ENCODE data around the gene ABLIM1. TPM values are rescaled to one million over a fixed set of nuclear protein-coding genes. Genes with fewer than 3 reads are reported as not detected.

Gene ABLIM1
- total RNA-seq, 1 donor from 2014 or later, result 70.0 TPM

DNA sequence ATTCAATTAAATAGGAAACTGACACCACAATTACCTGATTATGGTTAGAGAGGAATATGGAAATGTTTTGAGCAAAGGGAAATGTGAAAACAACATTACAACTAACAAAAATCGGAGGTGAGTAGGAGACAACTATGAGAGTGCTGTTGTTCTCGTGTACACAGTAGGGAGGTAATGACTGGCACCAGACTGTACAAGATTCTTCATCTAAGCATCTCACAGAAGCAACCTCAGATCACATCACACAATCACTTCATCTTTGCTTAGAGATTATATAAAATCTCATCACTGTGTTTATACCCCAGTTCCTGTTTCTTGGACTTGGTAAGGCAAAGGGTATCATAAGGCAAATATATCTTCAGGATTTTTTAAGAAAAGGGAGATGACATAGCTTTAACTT, 14.9 kb downstream of the ABLIM1 start:
- Histone ChIP-seq H2AFZ (ENCODE audit: low read depth, low read length) (no peak overlapping the region), H3K79me2 (ENCODE audit: insufficient read depth, low read length) (no peaks in the 10 kb centered on the region), H4K20me1 (ENCODE audit: insufficient read depth, low read length) (no peaks in the 10 kb centered on the region), H3K27ac (ENCODE audit: low read depth, low read length) (no peak overlapping the region), H3K9ac (ENCODE audit: low read length) (no peak overlapping the region), H3K4me1 (ENCODE audit: insufficient read depth, low read length) (peaks cover 30% of the 10 kb centered on the region), H3K4me2 (ENCODE audit: low read length) (no peak overlapping the region), H3K27me3 (ENCODE audit: insufficient read depth, low read length) (peaks cover 6% of the 10 kb centered on the region), H3K4me3 (ENCODE audit: insufficient read depth, low read depth, low read length) (no peak overlapping the region), H3K36me3 (ENCODE audit: insufficient read depth, low read length) (no peaks in the 10 kb centered on the region), H3K9me3 (ENCODE audit: insufficient read depth, low read depth, low read length) (no peaks in the 10 kb centered on the region)
- FAIRE-seq (no peak), DNase-seq (ENCODE audit: low read depth) (no peak)
- peaks cover 33% of the 10 kb centered on the region for H3K4me1 Mint-ChIP-seq (ENCODE audit: low read depth, unreplicated experiment)
- H3K27ac Mint-ChIP-seq (ENCODE audit: unreplicated experiment), result no peak overlapping the region
- no peaks in the 10 kb centered on the region for H3K27me3 Mint-ChIP-seq (ENCODE audit: low read depth, unreplicated experiment)
- no peak overlapping the region for H3K4me3 Mint-ChIP-seq (ENCODE audit: unreplicated experiment)
- no peaks in the 10 kb centered on the region for H3K36me3 Mint-ChIP-seq (ENCODE audit: low read depth, unreplicated experiment)
- H3K9me3 Mint-ChIP-seq (ENCODE audit: unreplicated experiment), result no peaks in the 10 kb centered on the region
- TF ChIP-seq EZH2 (IDR thresholded peaks at IDR 0.05; ENCODE audit: insufficient read depth, low read length), result no peak
- TF ChIP-seq, protein P1, sequence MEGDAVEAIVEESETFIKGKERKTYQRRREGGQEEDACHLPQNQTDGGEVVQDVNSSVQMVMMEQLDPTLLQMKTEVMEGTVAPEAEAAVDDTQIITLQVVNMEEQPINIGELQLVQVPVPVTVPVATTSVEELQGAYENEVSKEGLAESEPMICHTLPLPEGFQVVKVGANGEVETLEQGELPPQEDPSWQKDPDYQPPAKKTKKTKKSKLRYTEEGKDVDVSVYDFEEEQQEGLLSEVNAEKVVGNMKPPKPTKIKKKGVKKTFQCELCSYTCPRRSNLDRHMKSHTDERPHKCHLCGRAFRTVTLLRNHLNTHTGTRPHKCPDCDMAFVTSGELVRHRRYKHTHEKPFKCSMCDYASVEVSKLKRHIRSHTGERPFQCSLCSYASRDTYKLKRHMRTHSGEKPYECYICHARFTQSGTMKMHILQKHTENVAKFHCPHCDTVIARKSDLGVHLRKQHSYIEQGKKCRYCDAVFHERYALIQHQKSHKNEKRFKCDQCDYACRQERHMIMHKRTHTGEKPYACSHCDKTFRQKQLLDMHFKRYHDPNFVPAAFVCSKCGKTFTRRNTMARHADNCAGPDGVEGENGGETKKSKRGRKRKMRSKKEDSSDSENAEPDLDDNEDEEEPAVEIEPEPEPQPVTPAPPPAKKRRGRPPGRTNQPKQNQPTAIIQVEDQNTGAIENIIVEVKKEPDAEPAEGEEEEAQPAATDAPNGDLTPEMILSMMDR (IDR thresholded peaks at IDR 0.05; ENCODE audit: insufficient read depth, low read depth, low read length), result no peak

DNA sequence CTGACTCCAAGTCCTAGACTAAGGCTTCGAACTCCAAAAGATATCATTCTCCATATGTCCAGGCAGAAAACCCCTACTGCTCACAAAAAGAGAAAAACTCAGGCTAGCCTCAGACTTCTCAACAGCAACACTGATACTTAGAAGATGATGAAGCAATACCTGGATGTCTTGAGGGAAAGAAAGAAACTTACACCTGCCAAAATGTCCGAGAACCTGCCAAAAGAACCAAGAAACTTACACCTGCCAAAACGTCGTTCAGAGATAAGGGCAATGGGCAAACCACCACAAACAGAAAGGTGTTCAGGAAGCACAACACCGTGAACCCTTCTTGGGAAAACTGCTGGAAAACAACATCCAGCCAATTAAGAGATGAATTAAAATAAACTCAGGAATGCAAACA, 15.3 kb downstream of the ABLIM1 start:
- Histone ChIP-seq H3K9ac (ENCODE audit: low read length) (no peak overlapping the region), H4K20me1 (ENCODE audit: insufficient read depth, low read length) (no peaks in the 10 kb centered on the region), H3K27ac (ENCODE audit: low read depth, low read length) (no peak overlapping the region), H3K4me2 (ENCODE audit: low read length) (no peak overlapping the region), H3K36me3 (ENCODE audit: insufficient read depth, low read length) (no peaks in the 10 kb centered on the region), H3K27me3 (ENCODE audit: insufficient read depth, low read length) (peaks cover 6% of the 10 kb centered on the region), H3K4me1 (ENCODE audit: insufficient read depth, low read length) (peaks cover 27% of the 10 kb centered on the region), H3K79me2 (ENCODE audit: insufficient read depth, low read length) (no peaks in the 10 kb centered on the region), H2AFZ (ENCODE audit: low read depth, low read length) (no peak overlapping the region), H3K4me3 (ENCODE audit: insufficient read depth, low read depth, low read length) (no peak overlapping the region), H3K9me3 (ENCODE audit: insufficient read depth, low read depth, low read length) (no peaks in the 10 kb centered on the region)
- Mint-ChIP-seq H3K36me3 (ENCODE audit: low read depth, unreplicated experiment) (no peaks in the 10 kb centered on the region), H3K9me3 (ENCODE audit: unreplicated experiment) (no peaks in the 10 kb centered on the region), H3K27ac (ENCODE audit: unreplicated experiment) (no peak overlapping the region), H3K4me1 (ENCODE audit: low read depth, unreplicated experiment) (peaks cover 32% of the 10 kb centered on the region), H3K4me3 (ENCODE audit: unreplicated experiment) (no peak overlapping the region), H3K27me3 (ENCODE audit: low read depth, unreplicated experiment) (no peaks in the 10 kb centered on the region)
- DNase-seq (ENCODE audit: low read depth) (no peak), FAIRE-seq (no peak)
- TF ChIP-seq, protein P1 (IDR thresholded peaks at IDR 0.05; ENCODE audit: insufficient read depth, low read depth, low read length), result no peak
- TF ChIP-seq EZH2 (IDR thresholded peaks at IDR 0.05; ENCODE audit: insufficient read depth, low read length), result no peak

DNA sequence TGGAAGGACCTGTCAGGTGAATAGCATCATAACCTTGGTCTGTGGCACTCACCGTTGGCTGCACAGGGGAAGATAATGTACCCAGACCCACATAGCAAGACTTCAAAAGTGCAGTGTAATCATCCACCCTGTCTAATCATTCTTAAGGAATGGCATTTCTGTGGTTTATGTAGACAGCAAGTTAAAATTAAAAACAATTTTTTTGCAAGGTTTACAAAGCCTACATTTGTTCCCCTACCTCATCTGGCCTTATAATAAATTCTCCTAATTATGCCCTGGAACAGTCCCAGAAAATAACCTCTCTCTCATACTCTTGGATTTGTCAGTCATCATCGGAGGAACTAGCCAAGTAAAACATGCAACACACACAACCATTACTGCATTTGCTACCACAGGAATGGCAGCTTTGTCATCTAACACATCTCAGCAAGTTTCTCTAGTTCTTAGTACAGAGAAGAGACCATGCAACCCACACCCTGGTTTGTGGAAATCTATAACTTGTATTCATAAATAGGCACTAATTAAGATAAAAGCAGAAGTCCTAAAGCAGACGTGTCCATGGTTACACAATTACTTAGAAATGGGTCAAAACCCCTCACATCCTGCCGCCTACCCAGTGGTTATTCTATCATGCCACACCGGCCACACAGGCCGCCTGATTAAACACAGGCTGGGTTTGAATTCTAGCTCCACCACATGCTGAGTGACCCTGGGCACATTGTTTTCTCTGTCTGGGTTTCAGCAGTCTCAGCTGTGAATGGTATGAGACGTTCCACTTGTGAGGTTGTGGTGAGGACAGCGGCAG, 19.1 kb downstream of the ABLIM1 start:
- Histone ChIP-seq H4K20me1 (ENCODE audit: insufficient read depth, low read length) (no peaks in the 10 kb centered on the region), H3K27me3 (ENCODE audit: insufficient read depth, low read length) (peaks cover 6% of the 10 kb centered on the region), H3K36me3 (ENCODE audit: insufficient read depth, low read length) (no peaks in the 10 kb centered on the region), H3K9me3 (ENCODE audit: insufficient read depth, low read depth, low read length) (no peaks in the 10 kb centered on the region), H3K9ac (ENCODE audit: low read length) (peak overlapping the region; percentile 22), H3K27ac (ENCODE audit: low read depth, low read length) (peak overlapping the region; percentile 69), H3K4me1 (ENCODE audit: insufficient read depth, low read length) (peaks cover 35% of the 10 kb centered on the region), H3K79me2 (ENCODE audit: insufficient read depth, low read length) (no peaks in the 10 kb centered on the region), H3K4me2 (ENCODE audit: low read length) (peak overlapping the region; percentile 70), H3K4me3 (ENCODE audit: insufficient read depth, low read depth, low read length) (peak overlapping the region; percentile 13), H2AFZ (ENCODE audit: low read depth, low read length) (no peak overlapping the region)
- Mint-ChIP-seq H3K27me3 (ENCODE audit: low read depth, unreplicated experiment) (no peaks in the 10 kb centered on the region), H3K4me3 (ENCODE audit: unreplicated experiment) (no peak overlapping the region), H3K36me3 (ENCODE audit: low read depth, unreplicated experiment) (no peaks in the 10 kb centered on the region), H3K27ac (ENCODE audit: unreplicated experiment) (peak overlapping the region; percentile 67), H3K9me3 (ENCODE audit: unreplicated experiment) (no peaks in the 10 kb centered on the region), H3K4me1 (ENCODE audit: low read depth, unreplicated experiment) (peaks cover 36% of the 10 kb centered on the region)
- no peak for TF ChIP-seq EZH2 (IDR thresholded peaks at IDR 0.05; ENCODE audit: insufficient read depth, low read length)
- TF ChIP-seq, protein P1 (IDR thresholded peaks at IDR 0.05; ENCODE audit: insufficient read depth, low read depth, low read length), result no peak
- FAIRE-seq (peak; percentile 73), DNase-seq (ENCODE audit: low read depth) (peak; percentile 99)
